A549 (cell line): ENCODE measurements around the gene C1R. TPM values are rescaled to one million over a fixed set of nuclear protein-coding genes. Genes with fewer than 3 reads are reported as not detected.
"Not testable (repeated sequence)": the region's sequence is repeated elsewhere in the genome, so short reads cannot be mapped to it uniquely, and the experiment has no call there.

ENCODE experiments used
- ATAC-seq, 2 experiments: fragments of 200-7000 bp in 1 of 2; fragments of >200 bp in 1 of 2; cut with Nextera tagmentation in 1 of 2; cut with Tn5 transposase in 1 of 2; 3 replicates each; pipeline versions ENCODE4 v1.8.0 to v1.9.1; 2018 to 2020; ENCODE audit warnings: mild to moderate bottlenecking in 1 of 2, moderate library complexity in 1 of 2
- CTCF ChIA-PET: fragments of 300-600 bp; sonication (Branson Sonifier 250); formaldehyde crosslinking; extraction: SDS; loops from one replicate; lab custom pipeline; 2021; ENCODE audit warnings: antibody characterized with exemption, inconsistent platforms; lab: Yijun Ruan, JAX
- POLR2A ChIA-PET: fragments of 350-600 bp; formaldehyde crosslinking; extraction: SDS; loops from one replicate; lab custom pipeline; 2021; ENCODE audit warnings: antibody characterized with exemption, inconsistent platforms; lab: Yijun Ruan, JAX
- DNase-seq, 2 experiments: peaks; one replicate each; pipeline versions ENCODE4 v3.0.0 to v3.0.0-alpha.2; 2011 to 2016; ENCODE audit warnings: low read depth in 1 of 2, low spot score in 1 of 2
- FAIRE-seq: peaks from 2 replicates; lab custom pipeline; 2011; peaks lifted over from hg19 to GRCh38; lab: Jason Lieb, UNC
- H3K27ac ChIP-seq, 2 experiments: fragments of >200 bp; sonication (Bioruptor Twin); formaldehyde crosslinking; 3 replicates each; pipeline ENCODE4 v1.5.1; 2016 to 2017
- H3K4me1 ChIP-seq: fragments of >200 bp; sonication (Bioruptor Twin); formaldehyde crosslinking; 3 replicates; pipeline ENCODE4 v1.6.1; 2016
- H3K4me2 ChIP-seq: fragments of >200 bp; sonication (Bioruptor Twin); formaldehyde crosslinking; 3 replicates; pipeline ENCODE4 v1.6.1; 2016
- H3K4me3 ChIP-seq: fragments of >200 bp; sonication (Bioruptor Twin); formaldehyde crosslinking; 3 replicates; pipeline ENCODE4 v1.5.1; 2016
- H3K9me3 ChIP-seq: fragments of >200 bp; sonication (Bioruptor Twin); formaldehyde crosslinking; 3 replicates; pipeline ENCODE4 v1.6.1; 2016
- CHD2 ChIP-seq: fragments of 150-350 bp; IDR thresholded peaks from 2 replicates; pipeline ENCODE4 v1.6.1; 2014; ENCODE audit warnings: low read length; ENCODE audit not compliant: partially characterized antibody
- ELK1 ChIP-seq: fragments of 150-350 bp; IDR thresholded peaks from 2 replicates; pipeline ENCODE4 v1.6.1; 2014; ENCODE audit warnings: low read depth, mild to moderate bottlenecking, low read length
- ESRRA ChIP-seq: fragments of 150-350 bp; IDR thresholded peaks from 2 replicates; pipeline ENCODE4 v1.6.1; 2014; ENCODE audit warnings: mild to moderate bottlenecking, low read length, borderline replicate concordance
- JUN ChIP-seq, 2 experiments: fragments of >200 bp; sonication (Bioruptor Twin); formaldehyde crosslinking; IDR thresholded peaks; 2 replicates in 1 of 2; 3 replicates in 1 of 2; pipeline ENCODE4 v1.6.1; 2016 to 2017
- KDM1A ChIP-seq: fragments of 200-600 bp; sonication (generic); IDR thresholded peaks from 2 replicates; pipeline ENCODE4 v1.6.1; 2016; ENCODE audit warnings: low read depth, mild to moderate bottlenecking
- NPAS2 ChIP-seq: fragments of 250-450 bp; sonication (Bioruptor Pico); IDR thresholded peaks from 2 replicates; pipeline ENCODE4 v1.8.0; 2022; ENCODE audit warnings: mild to moderate bottlenecking, moderate library complexity, borderline replicate concordance
- POLR2AphosphoS2 ChIP-seq: conservative IDR thresholded peaks from 2 replicates; pipeline ENCODE4 v1.6.1; 2012; ENCODE audit warnings: low read length, improper control_type of control experiment, inconsistent platforms
- USF2 ChIP-seq: fragments of 450-650 bp; IDR thresholded peaks from 2 replicates; pipeline ENCODE4 v1.6.1; 2014; ENCODE audit warnings: antibody characterized with exemption
- WGBS: methylation state at CpG from one replicate; pipeline ENCODE4 v1.1.6; 2017; ENCODE audit errors: missing lambda C conversion rate; 5-methylcytosine and 5-hydroxymethylcytosine counted together
- polyA plus RNA-seq, 4 experiments: library from polyadenylated mRNA; depleted of rRNA in 3 of 4; stranded (reverse); fragments of >200 nt; fragmentation: RNase III in 1 of 4; extraction: RNeasy Plus Mini Kit Qiagen cat#74134 plus additional on column Dnase treatment in 1 of 4; gene quantifications; 2 replicates in 3 of 4; 3 replicates in 1 of 4; pipeline ENCODE4 v1.2.3, GENCODE V29; 2011 to 2017

Gene C1R
- polyA plus RNA-seq, 2 of the 4 experiments (the other 2 are of a cell fraction), result 31.4 to 36.0 TPM

- ChIA-PET POLR2A (no interaction called here), CTCF (interaction anchor here (1.0 to 16.5 kb wide), 8 partner anchors 10 to 104 kb away, joined by 3 to 309 read pairs (median 5); partner anchors contain the start of genes C1R, C1RL and LPCAT3)
- DNase-seq (no peak), FAIRE-seq (no peak), ATAC-seq (no peak)
- no peaks in the 10 kb centered on the region for H3K9me3 ChIP-seq
- H3K4me2 ChIP-seq, result no peak overlapping the region
- H3K4me1 ChIP-seq, result peaks cover 22% of the 10 kb centered on the region
- 86% methylated on average over 3 of the region's 3 CpGs for WGBS
- H3K27ac ChIP-seq, result peak overlapping the region in 1 of 2 experiments; percentile 93; a peak in 3 of 6 replicates
- no peak overlapping the region for H3K4me3 ChIP-seq
- TF ChIP-seq POLR2AphosphoS2 (no peak), JUN (IDR thresholded peaks at IDR 0.05) (no peak)
Observed at GRCh38 chr12:7058163-7058845, 33.9 kb downstream of the C1R start.

- H3K4me1 ChIP-seq, result peaks cover 13% of the 10 kb centered on the region
- H3K27ac ChIP-seq, FAIRE-seq, DNase-seq, ATAC-seq, H3K9me3 ChIP-seq, POLR2A ChIA-PET, H3K4me3 ChIP-seq, H3K4me2 ChIP-seq: not testable (repeated sequence)
- 85% methylated on average over 2 of the region's 2 CpGs for WGBS
- CTCF ChIA-PET, result interaction anchor here (1.0 to 16.5 kb wide), 7 partner anchors 8 to 89 kb away, joined by 3 to 309 read pairs (median 4); partner anchors contain the start of genes C1R and C1RL
Observed at GRCh38 chr12:7055736-7056135, 36.5 kb downstream of the C1R start.

GRCh38 chr12:7054925-7055324 is 37.3 kb downstream of the C1R start:
- 66% methylated on average over 4 of the region's 4 CpGs for WGBS

GRCh38 chr12:7049973-7050372 is 42.3 kb downstream of the C1R start:
- POLR2A ChIA-PET, H3K9me3 ChIP-seq, FAIRE-seq, DNase-seq, H3K4me2 ChIP-seq, H3K4me3 ChIP-seq, H3K27ac ChIP-seq, H3K4me1 ChIP-seq, ATAC-seq: not testable (repeated sequence)
- 75% methylated on average over 3 of the region's 3 CpGs for WGBS
- CTCF ChIA-PET, result interaction anchor here (0.7 to 1.7 kb wide), 4 partner anchors 11 to 133 kb away, joined by 3 to 5 read pairs (median 4); partner anchors contain the start of gene C1S

More at GRCh38 chr12:7054925-7055324, 37.3 kb downstream of the C1R start:
- CTCF ChIA-PET, result interaction anchor here (0.8 to 16.5 kb wide), 9 partner anchors 9 to 90 kb away, joined by 3 to 309 read pairs (median 5); partner anchors contain the start of genes C1R, C1RL and LPCAT3
- no peak for TF ChIP-seq ELK1
- DNase-seq (no peak), FAIRE-seq (no peak), ATAC-seq (no peak)
- Histone ChIP-seq H3K4me2 (no peak overlapping the region), H3K9me3 (no peaks in the 10 kb centered on the region), H3K4me1 (peaks cover 6% of the 10 kb centered on the region), H3K27ac (no peak overlapping the region), H3K4me3 (no peak overlapping the region)
- POLR2A ChIA-PET, result interaction anchor here (1.3 kb wide), 1 partner anchor 111 kb away, joined by 4 read pairs; the partner anchor contains the start of genes C12orf57 and RNU7-1

- ATAC-seq, H3K4me1 ChIP-seq, DNase-seq, H3K27ac ChIP-seq, H3K4me3 ChIP-seq, FAIRE-seq, POLR2A ChIA-PET, H3K9me3 ChIP-seq, H3K4me2 ChIP-seq: not testable (repeated sequence)
- WGBS, result 75% methylated on average over 10 of the region's 10 CpGs
- CTCF ChIA-PET, result interaction anchor here (0.8 to 3.7 kb wide), 4 partner anchors 11 to 64 kb away, joined by 3 to 15 read pairs (median 4); partner anchors contain the start of gene C1S
Observed at GRCh38 chr12:7049445-7049951, 42.7 kb downstream of the C1R start.

GRCh38 chr12:7047306-7047705 is 44.9 kb downstream of the C1R start:
- DNase-seq (no peak), FAIRE-seq (no peak), ATAC-seq (no peak; a peak in 1 of 6 replicates)
- WGBS, result 62% methylated on average over 5 of the region's 5 CpGs
- Histone ChIP-seq H3K4me1 (no peaks in the 10 kb centered on the region), H3K4me2 (no peak overlapping the region), H3K27ac (no peak overlapping the region), H3K9me3 (no peaks in the 10 kb centered on the region), H3K4me3 (no peak overlapping the region)
- CTCF ChIA-PET, result interaction anchor here (0.9 to 3.7 kb wide), 3 partner anchors 9 to 13 kb away, joined by 3 to 15 read pairs (median 3); partner anchors contain the start of gene C1S
- TF ChIP-seq NPAS2 (CRISPR knock-in tag), result no peak
- no peak for TF ChIP-seq ESRRA
- no peak for TF ChIP-seq CHD2
- TF ChIP-seq USF2, result no peak
- no peak for TF ChIP-seq KDM1A
- POLR2A ChIA-PET, result no interaction called here
